GM21390 (cell line): ENCODE data around the gene IKZF1.

ENCODE experiments used
- ATAC-seq: cut with Tn5 transposase; IDR thresholded peaks from one replicate; pipeline ENCODE4 v1.9.1; 2021; ENCODE audit not compliant: unreplicated experiment

IKZF1 gene

DNA sequence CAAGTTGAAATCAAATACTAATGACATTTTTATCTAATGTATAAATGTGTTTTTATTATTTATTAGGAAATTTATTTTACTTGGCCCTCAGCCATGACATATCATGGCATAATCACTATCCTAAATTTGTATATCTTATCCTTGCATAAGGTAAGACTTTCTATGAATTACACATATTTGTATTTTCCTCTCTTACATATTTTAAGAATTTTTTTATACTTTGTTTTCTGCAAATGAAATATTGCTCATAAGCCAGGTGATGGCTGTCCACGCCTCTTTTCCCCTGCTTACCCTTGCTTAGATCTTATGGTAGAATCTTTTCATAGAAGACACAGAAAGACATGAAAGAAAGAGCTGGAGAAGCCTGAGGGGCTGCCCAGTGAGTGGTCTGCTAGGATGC lies 48.2 kb downstream of the IKZF1 start:
- no peak for ATAC-seq

DNA sequence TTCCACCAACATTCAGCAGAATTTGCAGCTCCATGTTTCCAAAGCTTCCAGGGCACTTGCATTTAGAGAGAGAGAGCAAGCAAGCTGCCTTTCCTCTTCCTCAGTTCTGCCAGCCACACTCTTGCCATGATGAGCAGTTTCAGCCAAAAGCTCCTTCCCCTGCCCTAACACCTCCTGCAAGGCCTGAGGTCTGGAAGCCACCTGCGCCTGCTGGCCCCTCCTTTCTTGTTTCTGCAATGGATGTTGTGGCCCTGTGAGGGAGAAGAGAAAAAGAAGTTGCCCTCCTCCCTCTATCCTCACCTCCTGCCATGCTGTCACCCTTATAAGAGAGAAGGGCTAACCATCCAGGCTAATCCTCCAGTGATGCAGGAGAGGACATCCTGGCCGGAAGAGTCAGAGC lies 48.7 kb downstream of the IKZF1 start:
- ATAC-seq, result no peak

DNA sequence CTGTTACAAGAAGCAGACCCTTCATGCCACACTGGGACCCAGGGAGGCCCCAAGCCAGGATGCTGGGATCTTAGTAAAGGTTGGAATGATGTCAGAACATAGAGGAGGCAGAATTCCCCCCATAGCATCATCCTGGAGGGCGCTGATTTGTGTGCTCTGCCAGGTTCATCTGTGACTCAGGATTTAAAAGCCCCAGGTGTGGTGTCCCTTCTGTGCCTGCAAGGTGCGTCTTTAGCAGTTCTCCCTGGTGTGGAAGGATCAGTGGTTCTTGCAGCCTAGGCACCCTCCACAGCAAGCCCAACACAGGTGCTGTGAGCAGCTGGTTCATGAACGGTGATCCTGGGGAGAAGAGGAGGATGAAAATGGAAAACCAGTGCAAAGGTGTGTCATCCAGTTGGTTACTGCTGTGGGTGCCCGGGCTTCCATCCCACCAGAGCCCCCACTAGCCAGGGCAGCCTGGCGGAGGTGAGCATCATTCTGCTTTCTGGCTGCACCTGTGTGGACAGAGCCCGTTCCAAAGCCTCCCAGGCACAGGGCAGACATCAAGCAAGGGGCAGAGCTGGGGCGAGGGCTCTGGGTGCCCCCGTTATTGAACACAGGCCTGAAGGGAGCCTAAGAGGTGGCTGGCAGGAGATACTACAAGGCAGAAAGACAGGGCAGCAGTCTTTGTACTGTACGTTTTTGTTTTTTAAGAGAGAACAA lies 49.5 kb downstream of the IKZF1 start:
- ATAC-seq, result no peak

DNA sequence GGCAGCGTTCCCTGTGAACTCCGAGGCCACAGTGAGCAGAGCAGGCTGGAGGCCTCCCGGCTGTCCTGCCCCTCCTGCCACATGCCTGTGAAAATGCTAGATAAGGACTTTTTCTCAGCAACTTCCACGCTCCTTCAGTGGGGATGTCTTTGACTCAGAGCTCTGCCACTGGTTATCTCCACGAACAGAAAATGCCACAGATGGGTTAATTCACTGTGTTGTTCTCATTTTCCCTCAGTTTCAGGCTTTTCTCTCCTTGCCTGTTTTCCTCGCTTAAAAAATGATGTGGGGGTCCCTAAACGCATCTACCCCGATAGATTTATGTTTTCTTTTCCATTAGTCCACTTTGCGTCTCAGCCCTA lies 51.3 kb downstream of the IKZF1 start:
- no peak for ATAC-seq

DNA sequence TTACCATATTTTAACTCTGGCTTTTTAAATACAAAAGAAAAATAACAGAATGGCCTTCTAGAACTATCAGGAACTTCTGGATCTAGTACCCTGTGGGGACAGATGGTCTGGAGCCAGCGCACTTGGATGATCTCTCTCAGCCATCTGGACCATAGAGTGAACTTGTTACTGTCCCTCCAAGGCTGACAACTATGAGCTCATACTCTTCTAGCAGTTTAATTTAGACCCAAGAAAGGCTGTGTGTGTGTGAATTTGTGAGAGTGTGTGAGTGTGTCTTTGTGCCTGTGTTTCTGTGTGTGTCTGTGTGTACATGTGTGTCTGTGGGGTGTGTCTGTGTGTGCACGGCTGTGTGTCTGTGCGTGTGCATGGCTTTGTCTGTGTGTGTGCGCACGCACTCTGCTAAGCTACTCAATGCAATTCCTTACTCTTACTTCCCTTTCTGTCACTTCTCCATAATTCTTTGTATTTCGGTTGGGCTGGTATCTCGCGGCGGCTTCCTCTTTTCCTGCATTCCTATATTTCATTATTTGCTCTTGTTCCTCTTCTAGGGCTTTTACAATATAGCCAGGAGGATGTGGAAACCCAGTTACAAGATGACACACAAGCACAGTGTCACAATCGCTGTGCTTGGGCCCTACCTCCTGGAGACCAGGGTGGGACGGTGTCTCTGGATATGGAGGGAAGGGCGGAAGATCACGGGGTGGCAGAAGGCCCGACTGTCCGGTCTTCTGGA lies 51.9 kb downstream of the IKZF1 start:
- ATAC-seq, result no peak

DNA sequence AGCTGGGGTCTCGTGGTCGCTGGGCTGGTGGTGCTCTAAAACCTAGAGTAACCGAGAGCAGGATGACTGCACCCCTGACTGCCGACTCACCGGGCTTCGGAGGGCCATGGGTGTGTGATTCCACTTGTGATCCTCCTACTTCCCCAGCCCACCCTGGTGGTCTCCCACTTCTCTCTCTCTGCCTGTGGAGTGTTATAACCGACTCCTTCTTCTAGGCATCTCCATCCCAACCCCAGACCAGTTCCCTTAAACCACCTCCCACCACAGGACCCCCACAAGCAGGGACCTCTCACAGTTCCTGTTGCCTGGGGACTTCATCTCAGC lies 52.4 kb downstream of the IKZF1 start:
- no peak for ATAC-seq

DNA sequence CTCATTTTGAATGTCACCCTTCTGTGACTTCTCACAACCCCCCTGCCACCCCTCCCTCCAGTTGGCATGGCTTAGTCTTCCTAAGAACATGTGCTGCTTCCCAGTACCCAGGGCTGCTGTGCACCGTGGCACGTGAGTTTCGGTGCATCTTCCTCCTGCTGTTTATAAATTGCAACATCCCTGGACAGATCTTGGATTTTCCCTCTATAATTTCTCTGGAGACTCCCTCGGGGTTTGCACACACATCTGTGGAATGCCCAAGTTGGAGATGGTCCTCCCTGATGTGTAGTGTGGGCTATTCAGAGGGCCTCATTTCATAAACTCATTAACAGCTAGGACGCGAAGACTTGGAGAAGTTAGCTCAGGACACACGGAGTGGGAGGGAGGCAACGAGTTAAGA lies 52.9 kb downstream of the IKZF1 start:
- ATAC-seq, result no peak

DNA sequence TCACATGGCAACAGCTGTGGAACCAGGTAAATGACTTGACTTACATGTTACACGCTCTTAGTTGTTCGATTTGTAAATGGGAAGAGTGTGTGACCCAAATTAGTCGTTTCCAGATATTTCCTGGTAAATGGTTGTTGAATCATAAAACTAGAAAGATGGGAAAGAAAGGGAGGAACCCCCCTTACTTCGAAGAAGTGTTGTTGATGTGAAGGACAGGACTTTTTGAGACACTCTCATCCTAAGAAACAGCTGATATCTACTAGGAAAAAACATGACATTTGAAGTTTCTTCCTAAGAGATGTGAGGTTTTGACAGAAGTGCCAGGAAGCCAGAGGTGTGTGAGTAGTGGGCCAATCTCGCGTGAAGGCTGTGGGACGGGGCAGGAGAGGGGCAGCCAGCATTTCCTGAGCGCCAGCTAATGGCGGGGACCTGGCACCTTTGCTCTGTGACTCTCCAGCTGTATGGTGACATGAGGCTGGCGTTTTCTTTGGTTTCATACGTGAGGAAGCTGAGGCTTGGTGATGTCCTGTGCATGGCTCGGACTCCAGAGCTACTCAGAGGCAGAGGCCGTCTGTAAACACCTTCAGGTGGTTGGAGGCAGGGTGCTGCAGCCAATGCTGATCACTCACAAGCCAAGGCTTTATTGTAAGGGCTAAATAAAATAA lies 53.7 kb downstream of the IKZF1 start:
- no peak for ATAC-seq

DNA sequence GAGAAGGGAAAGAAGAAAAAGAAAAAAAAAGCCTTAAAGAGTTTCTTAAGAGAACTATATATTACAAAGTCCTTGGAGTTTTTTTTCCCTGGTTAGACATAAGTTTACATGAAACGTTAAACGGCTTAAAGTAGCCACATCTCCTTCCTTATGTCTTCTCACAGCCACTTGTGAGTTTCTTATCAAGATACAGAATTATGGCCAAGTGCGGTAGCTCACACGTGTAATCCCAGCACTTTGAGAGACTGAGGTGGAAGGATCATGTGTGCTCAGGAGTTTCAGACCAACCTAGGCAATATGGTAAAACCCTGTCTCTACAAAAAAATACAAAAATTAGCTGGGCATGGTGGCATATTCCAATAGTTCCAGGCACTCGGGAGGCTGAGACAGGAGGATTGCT lies 54.3 kb downstream of the IKZF1 start:
- no peak for ATAC-seq

DNA sequence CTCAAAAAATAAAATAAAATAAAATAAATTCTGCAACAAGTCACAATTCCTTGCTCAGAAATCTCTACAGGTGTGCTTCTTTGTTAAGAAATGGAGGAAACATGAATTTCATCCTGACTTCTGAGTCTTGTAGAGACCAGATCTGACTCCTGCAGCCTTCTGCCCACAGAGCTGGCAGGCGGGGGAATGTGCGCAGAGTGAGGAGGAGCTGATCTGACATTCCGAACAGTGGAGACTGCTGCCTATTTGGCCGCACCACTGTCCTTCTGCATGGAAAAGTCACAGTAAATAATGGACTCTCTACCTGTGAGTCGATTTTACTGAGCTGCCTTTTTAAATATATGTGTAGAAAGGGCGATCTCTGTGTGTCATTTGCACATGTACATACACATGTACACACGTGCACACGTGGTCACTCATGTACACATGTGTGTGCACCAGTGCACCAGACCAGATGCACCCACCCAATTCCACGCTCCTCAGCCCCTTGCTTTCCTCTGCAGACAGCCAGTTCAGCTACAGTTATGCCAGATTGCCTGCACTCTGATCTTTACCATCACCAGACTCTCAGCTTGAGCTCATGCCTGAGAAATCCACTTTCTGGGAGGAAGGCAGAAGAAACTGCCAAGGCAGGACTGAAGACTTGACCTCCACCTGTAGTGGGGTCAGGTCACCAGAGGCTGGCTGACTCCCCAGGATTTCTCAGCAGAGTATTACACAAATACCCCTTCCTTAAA lies 54.9 kb downstream of the IKZF1 start:
- no peak for ATAC-seq

DNA sequence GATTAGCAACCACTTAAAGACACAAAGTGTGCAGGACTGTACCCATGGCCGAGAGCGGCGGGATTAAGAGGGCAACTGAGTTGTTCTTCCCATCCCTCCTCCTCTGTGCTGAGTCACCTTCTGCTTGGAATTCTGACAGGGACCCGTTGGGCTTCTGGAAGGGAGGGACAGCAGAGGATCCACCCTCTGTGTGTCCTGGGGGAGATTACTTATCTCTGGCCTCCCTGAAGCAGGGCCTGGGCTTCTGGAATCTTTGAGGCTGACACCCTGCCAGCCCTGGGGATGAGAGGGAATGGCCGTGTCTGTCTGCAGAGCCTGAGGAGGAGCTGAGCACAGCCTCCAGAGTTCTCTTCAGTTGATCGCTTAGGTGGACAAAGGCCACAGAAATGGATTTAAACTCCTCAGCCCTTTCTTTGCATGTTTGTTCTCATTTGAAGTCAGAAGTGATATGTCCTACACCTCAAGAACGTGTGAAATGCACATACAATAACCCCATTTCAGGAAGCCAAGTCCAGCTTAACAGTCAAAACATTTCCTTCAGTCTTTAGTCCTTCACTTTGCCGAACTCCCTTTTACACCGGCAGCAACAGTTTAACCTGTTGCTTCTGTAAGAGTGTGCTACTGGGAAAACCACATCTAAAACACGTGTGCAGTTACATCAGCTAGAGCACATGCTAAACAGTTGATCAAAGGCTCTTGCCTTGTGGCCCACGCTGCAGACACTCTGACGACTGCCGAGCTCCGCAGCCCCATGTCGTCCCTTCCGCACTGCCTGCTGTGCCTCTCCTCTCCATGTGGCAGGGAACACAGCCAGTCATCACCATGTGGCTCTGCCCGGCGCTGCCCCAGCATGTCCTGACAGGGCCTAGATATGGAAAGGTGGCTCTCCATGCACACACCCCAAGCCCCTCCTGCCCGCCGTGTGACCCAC lies 55.7 kb downstream of the IKZF1 start:
- ATAC-seq, result no peak

DNA sequence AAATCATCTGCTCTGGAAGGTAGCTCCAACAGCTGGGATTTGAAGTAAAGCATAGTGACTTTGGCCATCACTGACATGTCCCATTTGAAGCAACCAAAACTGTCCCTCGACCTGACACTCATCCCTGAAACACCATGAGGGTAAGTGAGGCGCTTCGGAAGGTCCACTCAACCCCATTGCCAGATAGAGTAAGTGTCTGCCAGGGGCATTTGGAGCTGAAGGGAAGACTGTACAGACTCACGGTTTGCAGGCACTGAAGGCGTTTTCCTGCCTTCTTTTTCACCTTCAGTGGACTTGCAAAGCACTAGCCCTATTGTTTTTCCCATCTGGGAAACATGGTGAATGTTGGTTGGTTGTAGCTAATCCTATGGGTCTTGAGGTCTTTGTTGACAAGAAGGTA lies 57.6 kb downstream of the IKZF1 start:
- ATAC-seq, result no peak

DNA sequence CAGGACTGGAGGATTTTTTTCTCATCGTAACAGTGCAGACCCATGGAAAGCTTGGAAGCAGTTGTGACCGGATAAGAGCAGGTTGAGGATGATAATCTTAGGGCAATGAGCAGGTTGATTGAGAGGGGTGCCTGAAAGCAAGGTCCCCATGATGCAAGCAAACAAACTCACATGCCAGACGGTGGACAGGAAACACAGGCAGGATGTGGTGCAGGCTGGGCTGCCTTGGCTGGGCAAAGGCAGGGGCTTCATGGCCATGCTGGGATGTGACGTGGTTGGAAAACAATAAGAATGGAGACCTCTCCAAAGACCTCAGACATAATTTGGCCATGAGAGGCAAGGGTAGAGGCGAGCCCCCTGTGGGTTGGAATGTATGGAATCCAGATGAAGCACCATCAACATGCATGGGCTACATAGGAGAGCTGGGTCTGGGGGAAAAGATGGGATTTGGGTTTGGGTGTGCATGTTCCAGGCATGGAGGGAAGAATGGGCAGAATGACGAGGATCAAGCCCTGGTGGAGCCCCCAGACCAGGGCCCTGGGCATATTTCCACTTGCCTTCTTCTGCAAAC lies 58.3 kb downstream of the IKZF1 start:
- ATAC-seq, result no peak

DNA sequence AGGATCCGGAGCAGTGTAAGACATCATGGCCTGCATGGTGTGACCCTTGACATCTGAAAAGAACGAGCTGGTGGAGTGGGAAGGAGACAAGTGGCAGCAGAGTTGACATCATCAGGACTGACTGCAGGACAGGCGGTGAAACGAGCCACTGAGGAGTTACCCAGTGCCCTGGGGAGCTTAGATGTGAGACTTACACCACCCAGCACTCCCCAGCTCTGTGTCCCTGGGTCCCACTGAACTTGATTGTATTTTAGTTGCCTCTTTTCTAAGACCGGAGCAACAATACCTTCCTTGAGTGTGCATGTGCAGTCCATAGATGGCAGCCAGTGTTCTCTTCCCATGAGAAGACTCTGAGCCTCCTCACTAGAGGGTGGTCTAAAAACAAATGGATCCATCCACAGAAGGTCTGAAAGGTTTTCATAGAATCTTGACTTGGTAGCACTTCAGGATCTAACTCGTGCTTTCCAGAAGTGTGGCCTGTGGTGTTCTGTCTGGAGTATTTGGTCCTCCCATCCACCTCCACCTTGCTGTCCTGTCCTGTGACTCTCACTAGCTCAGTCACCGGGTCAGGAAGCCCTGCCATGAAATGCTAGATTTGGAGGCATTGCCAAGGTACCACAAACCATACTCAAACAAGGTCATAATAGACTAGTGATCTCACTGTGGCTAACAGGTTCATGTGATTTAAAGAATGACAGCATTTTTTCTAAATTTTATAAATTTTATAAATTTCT lies 59.0 kb downstream of the IKZF1 start:
- no peak for ATAC-seq

DNA sequence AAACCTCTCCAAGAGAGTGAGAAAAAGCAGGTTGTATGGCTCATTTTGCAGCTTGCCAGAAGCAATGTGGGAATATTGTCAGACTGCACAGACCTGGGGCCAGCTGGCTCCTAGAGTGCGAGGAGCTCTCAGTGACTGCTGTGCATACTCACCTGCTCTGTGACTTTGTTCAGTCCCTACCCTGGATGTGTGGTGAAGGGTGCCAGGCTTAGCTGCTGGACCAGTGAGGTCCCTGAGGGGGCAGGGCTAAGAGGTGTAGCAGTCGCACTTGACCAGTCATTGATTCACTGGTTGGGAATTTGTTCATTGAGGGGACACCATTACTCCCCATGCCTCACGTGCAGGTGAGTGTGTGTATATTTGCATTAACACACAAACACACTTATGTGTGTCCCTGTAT lies 60.1 kb downstream of the IKZF1 start:
- no peak for ATAC-seq

DNA sequence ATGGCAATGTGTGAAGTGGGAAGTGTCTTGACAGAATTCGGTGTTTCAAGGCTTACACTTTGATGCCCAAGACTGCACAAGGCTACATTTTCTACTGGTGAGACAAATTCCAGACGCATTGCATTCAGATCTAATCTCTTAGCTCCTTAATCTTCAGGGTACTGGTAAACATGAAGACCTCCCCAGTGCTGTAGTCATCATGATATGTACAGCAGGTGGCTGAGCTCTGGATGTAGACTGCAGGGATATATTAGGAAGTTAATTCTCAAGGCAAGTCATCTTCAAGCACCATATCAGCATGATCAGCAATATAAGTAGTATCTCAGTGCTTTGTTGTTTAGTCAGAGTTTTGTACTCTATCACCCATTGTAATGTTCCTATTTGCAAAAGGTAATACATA lies 61.8 kb downstream of the IKZF1 start:
- ATAC-seq, result no peak

DNA sequence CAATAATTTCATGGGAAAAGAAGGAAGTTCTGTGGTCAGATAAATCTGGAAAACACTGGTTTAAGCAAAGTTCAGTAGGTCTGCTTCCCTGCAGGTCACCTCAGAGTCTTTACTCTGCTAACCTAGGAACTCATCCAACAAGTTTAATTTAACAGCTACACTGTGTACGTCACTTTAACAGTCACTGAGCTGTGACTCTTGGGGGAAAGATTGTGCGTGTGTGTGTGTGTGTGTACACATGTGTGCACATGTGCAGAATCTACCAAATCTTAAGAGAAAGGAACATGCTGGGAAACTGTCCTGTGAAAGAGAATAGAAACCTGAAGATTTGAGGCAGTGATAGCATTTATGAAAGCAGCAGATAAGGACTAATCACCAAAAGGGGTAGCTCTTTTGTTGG lies 62.6 kb downstream of the IKZF1 start:
- no peak for ATAC-seq

DNA sequence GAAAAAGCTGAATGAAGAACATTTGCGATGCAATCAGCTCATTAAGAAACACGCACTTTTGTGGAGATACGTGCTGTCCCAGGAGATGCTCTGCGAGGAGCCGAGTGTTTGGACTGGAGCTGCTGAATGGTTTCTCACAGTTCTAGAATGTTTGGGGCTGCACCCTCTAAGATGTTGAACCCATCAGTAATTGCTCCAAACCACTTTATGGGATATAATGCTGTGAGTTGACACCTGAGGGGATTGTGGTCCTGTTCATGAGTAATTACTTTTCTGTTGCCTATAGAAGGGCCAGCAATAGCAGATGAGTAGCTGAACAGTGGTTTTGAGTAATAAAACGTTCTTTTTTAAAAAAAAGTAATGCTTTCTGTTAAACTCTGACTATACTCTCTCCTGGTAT lies 63.1 kb downstream of the IKZF1 start:
- no peak for ATAC-seq

DNA sequence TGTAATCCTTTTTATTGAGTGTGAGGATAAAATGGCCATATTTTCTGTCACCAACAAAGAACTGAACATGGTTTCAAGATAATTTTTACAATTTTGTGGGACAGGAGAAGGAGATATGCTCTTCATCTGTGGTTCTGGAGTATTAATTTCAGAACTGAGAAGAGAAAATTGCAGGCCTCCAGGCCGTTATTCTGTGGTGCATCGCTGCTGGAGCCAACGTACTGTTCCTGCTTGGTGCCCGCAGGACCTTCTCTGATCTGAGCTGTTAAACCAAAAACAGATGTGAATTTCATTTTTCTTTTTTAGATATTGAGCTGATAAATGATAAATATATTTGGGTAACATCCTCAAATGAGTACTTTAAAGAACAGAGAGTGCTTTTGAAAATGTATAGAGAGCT lies 63.9 kb downstream of the IKZF1 start:
- ATAC-seq, result peak; percentile 57
